HEK293T (cell line): Measurements from ENCODE around the gene C1orf167.

Source experiments
- ARNT ChIP-seq: fragments of 450-650 bp; IDR thresholded peaks from 2 replicates; pipeline ENCODE4 v1.6.1; 2017; ENCODE audit warnings: mild to moderate bottlenecking
- BHLHE40 ChIP-seq: fragments of 450-650 bp; IDR thresholded peaks from 2 replicates; pipeline ENCODE4 v1.6.1; 2016; ENCODE audit warnings: mild to moderate bottlenecking, moderate library complexity, borderline replicate concordance
- ELF4 ChIP-seq: fragments of 450-650 bp; IDR thresholded peaks from 2 replicates; pipeline ENCODE4 v1.6.1; 2017; ENCODE audit warnings: antibody characterized with exemption
- FOXA1 ChIP-seq: fragments of 450-650 bp; IDR thresholded peaks from 2 replicates; pipeline ENCODE4 v1.6.1; 2016; ENCODE audit warnings: mild to moderate bottlenecking
- FOXM1 ChIP-seq: fragments of 450-650 bp; IDR thresholded peaks from 2 replicates; pipeline ENCODE4 v1.6.1; 2017; ENCODE audit warnings: mild to moderate bottlenecking, borderline replicate concordance
- HDGF ChIP-seq: fragments of 450-650 bp; IDR thresholded peaks from 2 replicates; pipeline ENCODE4 v1.6.1; 2017; ENCODE audit warnings: antibody characterized with exemption, borderline replicate concordance
- L3MBTL2 ChIP-seq: fragments of 450-650 bp; conservative IDR thresholded peaks from 2 replicates; pipeline ENCODE4 v1.6.1; 2016; ENCODE audit warnings: mild to moderate bottlenecking
- LEF1 ChIP-seq: fragments of 450-650 bp; IDR thresholded peaks from 2 replicates; pipeline ENCODE4 v1.6.1; 2017; ENCODE audit warnings: mild to moderate bottlenecking, borderline replicate concordance
- NFRKB ChIP-seq: fragments of 450-650 bp; IDR thresholded peaks from 2 replicates; pipeline ENCODE4 v1.6.1; 2016; ENCODE audit warnings: mild to moderate bottlenecking, moderate library complexity
- PKNOX1 ChIP-seq: fragments of 450-650 bp; IDR thresholded peaks from 2 replicates; pipeline ENCODE4 v1.6.1; 2016
- SP1 ChIP-seq: fragments of 450-650 bp; IDR thresholded peaks from 2 replicates; pipeline ENCODE4 v1.6.1; 2017
- SUZ12 ChIP-seq: fragments of 450-650 bp; IDR thresholded peaks from 2 replicates; pipeline ENCODE4 v1.6.1; 2016; ENCODE audit warnings: mild to moderate bottlenecking
- TARDBP ChIP-seq: fragments of 450-650 bp; IDR thresholded peaks from 2 replicates; pipeline ENCODE4 v1.6.1; 2016

GRCh38 chr1:11771481-11772043 is 9.6 kb downstream of the C1orf167 start:
- no peak for TF ChIP-seq SP1
- no peak for TF ChIP-seq SUZ12
- no peak for TF ChIP-seq ARNT
- TF ChIP-seq TARDBP, result no peak
- TF ChIP-seq ELF4, result no peak
- TF ChIP-seq PKNOX1, result no peak
- no peak for TF ChIP-seq FOXA1
- TF ChIP-seq BHLHE40, result no peak
- TF ChIP-seq FOXM1, result no peak
- no peak for TF ChIP-seq HDGF
- TF ChIP-seq LEF1, result no peak
- no peak for TF ChIP-seq NFRKB
- TF ChIP-seq L3MBTL2, result no peak
